Central memory CD4-positive, alpha-beta T cell (primary cell): ENCODE data around the gene USP33.
"Not testable (repeated sequence)": the region's sequence is repeated elsewhere in the genome, so short reads cannot be mapped to it uniquely, and the experiment has no call there.

Experiments used
- DNase-seq: peaks from one replicate; pipeline ENCODE4 v3.0.0; 2022
- total RNA-seq, 3 experiments: gene quantifications; one replicate each; lab custom pipeline; 2026; lab: John Stamatoyannopoulos, UW

Gene USP33
- total RNA-seq, result 104 to 191 (median 143) reads per million in 3 experiments

DNA sequence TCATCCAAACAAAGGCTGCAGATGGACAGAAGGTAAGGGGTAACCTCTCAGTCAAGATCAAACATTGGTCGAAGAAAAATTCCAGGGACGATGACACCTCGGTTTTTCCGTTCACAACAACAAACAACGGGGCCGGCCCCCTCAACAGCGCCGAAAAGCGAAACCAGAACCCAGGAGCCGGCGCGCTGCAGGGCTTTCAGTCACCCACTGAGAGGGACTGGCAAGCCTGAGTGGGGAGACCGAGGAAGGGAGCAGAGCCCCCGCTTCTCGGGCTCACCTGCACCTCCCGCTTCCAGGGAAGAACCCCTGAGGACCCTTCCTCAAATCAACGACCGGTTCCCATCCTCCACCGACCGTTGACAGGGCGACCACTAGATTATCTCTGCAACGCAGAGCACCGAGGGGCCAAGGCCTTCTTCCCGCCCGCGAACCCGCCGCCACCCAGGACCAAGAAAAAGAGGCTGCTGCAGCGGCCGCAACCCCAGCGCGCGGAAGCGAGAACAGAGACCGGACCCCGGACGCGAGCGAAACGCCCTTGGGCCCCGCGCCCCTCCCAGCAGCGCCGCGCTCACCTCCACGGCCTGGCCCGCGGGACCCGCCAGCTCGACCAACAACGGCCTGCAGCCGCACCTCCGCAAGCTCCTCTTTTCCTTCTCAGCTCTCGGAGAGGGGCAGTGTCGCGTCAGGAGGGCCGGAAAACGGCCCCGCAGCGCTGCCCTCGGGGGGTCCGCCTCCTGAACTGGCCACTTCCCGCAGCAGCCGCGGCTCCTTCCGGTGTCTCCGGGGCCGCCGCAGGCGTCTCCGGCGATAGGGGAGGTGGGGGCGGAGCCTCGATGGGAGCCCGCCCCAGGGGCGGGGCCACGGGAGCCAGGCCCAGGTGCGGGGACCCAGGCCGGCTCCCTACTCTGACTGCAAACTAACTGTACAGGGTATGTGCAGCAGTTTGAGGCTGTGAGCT, at the start of gene USP33:
TSS of gene USP33 (minus strand) at position 782 of the 958 bp plus-strand sequence. CDS start 18,155 bp downstream, outside the sequence.
- DNase-seq, result peak; percentile 87

DNA sequence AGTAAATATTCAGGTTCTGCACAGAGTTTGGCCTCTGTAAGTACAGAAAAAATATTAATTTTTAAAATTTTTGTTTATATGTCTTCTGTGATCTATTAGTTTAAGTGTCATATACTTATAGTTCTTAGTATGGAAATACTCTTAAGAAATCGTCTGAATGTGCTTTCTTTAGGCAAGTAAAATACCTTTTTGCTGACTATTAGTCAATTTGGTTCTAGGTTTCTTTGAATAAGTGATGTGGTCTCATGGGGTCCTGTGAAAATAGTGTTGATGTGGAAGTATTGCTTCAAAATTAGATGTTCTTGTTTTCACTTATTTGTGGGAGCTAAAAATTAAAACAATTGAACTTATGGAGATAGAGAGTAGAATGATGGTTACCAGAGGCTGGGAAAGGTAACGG, 43.7 kb upstream of the USP33 start:
- DNase-seq, result no peak

DNA sequence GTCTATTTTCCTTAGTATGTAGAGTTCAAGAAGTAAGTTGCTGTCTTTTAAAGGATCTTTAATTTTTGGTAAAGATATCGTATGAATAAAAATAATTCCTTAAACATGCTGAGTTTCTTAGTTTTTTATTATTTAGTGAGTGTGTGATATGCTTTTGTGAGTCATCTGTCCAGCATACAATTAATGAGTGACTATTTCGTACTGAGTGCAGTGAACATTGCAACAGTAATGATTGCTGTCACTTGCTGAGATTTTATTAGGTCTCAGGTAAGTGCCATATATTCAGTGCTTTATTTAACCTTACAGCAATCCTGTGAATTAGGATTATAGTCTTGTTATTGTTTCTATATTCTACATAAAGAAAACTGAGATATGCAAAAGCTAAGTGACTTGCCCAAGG, 42.4 kb upstream of the USP33 start:
- DNase-seq, result no peak

DNA sequence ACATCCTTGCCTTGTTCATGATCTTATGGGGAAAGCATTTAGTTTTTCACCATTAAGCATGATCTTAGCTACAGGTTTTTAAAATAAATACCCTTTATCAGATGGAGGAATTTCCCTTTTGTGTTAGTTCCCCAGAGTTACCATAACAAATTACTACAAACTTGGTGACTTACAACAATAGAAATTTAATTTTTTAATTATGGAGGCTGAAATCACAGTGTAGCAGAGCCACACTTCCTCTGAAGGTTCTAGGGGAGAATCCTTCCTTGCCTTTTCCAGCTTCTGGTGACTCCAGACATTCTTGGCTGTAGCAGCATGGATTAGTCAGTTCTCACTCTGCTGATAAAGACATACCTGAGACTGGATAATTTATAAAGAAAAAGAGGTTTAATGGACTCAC, 38.3 kb upstream of the USP33 start:
- DNase-seq, result no peak

DNA sequence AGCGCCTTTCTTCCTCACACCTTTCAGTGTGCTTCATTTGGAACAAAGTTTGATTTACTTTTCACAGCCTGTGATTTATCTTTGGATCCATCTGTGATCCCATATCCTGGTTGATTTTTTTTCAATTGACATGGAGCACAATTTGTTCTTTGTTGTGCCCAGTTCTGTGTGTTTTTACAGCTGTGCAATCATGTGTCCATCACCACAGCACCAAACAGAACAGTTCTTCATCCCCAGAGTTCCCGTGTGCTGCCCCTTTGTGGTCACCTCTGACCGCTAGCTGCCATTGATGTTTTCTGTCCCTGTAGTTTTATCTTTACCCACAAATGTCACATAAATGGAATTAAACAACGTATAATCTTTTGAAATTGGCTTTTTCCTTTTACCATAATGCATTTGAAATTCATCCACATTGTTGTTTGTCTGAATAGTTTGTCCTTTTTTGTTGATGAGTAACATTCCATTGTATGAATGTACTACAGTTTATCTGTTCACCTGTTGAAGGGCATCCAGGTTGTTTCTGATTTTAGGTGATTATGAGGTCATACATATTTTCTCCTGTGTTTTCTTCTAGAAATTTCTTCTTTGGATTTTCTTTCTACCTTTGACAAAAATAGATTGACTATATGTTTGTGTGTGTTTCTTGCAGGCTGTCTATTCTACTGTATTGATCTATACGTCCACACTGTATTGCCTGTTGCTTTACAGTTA, 37.2 kb upstream of the USP33 start:
- DNase-seq, result no peak

DNA sequence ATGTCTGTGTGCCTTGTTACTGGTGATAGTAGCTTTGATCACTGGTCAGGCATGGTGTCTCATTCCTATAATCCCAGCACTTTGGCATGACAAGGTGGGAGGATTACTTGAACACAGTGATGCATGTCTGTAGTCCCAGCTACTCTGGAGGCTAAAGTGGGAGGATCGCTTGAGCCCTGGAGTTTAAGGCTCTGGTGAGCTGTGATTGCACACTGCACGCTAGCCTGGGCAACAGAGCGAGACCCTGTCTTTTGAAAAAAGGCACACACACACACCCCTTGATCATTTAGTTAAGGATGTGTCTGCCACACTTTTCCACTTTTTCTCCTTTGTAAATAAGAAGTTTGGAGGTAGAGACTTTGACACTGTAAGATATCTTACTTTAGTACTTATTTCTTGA, 34.9 kb upstream of the USP33 start:
- DNase-seq, result no peak

DNA sequence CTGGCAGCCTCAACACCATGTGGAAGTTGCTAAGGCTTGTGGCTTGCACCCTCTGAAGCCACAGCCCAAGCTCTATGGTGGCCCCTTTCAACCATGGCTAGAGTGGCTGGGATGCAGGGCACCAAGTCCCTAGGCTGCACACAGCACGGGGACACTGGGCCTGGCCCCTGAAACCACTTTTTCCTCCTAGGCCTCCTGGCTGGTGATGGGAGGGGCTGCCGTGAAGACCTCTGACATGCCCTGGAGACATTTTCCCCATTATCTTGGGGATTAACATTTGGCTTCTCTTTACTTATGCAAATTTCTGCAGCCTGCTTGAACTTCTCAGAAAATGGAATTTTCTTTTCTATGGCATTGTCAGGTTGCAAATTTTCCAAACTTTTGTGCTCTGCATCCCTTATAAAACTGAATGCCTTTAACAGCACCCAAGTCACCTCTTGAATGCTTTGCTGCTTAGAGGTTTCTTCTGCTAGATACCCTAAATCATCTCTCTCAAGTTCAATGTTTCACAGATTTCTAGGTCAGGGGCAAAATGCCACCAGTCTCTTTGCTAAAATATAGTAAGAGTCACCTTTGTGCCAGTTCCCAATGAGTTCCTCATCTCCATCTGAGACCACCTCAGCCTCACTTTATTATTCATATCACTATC, 26.6 kb upstream of the USP33 start:
- not testable (repeated sequence) for DNase-seq

DNA sequence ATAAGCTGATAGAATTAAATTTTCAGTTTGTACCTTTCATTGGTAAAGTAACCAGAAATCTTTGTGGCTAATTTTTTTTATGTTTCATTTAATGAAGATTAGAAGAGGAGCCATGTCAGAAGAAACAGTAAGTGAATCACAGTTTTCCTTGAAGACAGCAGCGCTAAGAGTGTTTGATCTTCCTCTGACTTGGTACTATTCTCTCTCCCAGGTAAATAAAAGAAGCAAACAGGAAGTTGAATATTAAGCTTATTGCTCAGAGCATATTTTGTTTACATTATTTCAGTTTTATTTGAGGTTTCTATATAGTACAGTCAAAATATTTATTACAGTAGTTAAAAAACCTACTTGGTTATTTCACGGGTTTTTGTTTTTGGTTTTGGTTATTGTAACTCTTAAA, 23.5 kb upstream of the USP33 start:
- DNase-seq, result no peak

DNA sequence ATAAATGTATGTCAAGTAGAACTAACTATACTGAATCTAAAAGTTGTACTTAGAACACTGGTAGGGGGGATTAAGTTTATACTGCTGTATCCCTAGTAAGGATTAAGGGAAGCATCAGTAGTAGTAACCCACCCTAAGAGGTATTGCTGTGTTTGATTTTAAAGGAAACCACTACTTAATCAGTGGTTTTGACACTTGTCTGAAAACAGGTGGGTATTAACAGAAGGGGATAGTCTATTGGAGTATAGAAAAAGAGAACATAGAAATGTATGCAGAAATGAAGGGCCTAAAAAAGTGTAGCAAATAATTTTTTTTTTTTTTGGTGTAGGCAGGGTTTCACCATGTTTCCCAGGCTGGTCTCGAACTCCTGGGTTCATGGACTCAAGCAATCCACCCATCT, 22.0 kb upstream of the USP33 start:
- no peak for DNase-seq

DNA sequence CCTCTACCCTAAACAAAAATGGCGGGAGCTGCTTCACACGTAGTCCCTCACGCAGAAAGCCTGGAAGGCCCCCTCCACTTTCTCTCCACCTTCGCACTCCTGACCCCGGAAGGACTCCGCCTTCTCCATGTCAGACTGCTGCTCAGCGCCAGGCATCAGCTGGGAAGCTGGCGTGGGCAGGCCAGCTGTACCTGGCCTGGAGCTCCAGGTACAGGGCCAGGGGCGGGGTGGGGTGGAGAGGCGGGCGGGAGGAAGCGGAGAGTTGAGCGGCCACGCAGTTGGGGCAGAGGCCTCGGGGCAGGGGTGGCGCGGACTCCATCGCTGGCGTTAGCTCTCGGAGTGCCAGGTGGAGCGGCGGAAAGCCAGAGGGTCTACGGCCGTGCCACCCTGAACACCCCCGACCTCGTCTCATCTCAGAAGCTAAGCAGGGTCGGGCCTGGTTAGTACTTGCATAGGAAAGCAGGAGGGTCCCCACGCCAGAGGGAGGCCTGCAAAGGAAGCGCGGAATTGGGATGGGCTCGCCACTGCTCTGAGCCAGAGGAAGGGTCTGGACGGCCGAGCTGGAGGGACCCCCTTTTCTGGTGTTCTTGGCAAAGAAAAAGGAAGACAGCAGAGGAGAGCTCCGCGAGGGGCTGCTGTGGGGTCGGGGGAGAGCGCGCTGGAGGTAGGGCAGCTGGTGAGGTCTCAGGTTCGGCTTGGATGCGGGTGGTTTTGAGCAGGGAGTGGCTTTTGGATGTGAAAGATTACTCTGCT, 20.1 kb upstream of the USP33 start, which contains the start of gene MIGA1:
TSS of gene MIGA1 (plus strand) at position 121 of the 753 bp plus-strand sequence. CDS start 3,604 bp downstream, outside the sequence.
- peak; percentile 86 for DNase-seq

DNA sequence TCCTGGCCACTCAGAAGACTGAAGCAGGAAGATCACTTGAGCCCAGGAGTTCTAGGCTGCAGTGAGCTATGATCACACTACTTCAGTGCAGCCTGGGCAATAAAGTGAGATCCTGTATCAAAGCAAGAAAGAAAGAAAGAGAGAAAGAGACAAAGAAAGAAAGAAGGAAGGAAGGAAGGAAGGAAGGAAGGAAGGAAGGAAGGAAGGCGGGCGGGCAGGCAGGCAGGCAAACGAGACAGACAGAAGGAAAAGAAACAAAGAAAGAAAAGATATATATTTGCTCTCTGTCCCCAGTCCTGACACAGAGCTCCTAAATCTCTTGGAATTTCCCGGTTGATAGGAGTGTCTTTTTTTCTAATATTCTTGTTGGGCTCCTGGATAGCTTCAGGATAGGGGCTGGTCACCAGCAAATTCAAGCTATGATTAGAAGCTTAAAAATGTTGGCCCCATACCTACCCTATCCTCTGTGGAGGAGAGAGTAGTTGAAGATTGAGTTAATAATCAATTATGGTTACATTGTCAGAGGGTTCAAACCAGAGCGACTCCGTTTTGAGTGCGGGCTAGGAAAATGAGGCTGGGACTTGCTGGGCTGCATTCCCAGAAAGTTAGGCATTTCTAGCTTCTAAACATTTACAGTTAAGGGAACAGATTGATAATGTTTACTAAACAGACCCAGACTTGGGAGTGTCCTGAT, 16.5 kb upstream of the USP33 start:
- DNase-seq, result no peak

DNA sequence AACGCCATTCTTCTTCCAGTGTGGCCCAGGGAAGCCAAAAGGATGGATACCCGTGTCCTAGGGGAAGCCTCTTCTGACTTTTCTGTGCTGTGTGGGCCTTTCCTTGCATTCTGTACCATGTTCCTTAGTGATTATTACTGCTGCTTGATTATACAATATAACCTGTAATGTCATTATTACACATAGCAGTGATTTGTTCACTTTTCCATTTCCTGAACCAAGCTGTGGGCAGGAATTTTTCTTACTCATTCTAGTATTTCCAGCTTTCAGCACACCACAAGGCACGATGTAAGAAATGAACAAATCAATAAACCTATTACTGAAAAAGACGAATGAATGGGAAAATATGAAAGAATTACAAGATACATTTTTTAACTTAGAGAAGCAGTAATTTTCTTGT, 8.4 kb upstream of the USP33 start:
- DNase-seq, result no peak

DNA sequence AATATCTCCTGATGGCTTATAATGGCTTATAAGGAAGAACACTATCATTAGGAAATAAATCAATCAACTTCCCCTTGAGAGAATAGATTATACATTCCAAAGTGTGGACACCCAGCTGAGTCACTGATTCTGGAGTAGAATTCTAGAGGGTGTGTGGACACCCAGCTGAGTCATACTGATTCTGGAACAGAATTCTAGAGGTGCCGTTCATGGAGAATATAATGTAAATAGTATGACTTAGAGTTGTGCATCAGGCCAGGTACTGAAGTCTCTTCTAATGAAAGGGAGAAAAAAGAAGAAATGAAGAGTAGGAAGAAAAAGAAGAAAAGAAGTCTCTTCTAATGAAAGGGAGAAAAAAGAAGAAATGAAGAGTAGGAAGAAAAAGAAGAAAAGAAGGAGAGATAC, 2.4 kb upstream of the USP33 start:
- DNase-seq, result no peak

DNA sequence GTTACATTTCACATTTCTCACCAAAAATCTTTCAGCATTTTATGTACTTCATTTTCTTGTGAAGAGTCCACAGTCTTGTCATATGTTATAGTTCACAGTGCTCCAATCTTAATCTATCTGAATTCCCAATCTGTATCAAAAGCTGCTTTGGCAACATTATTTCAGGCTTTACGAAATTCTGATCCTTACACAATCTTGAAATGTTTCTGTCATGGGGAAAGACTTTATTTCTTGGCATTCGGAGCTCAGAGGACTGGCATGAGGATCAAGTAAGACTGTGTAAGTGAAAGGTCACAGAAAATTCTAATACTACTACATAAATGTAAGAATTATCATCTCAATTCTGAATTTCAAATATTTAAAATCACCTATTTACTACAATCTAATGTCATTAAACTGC, 2.0 kb downstream of the USP33 start:
- no peak for DNase-seq

DNA sequence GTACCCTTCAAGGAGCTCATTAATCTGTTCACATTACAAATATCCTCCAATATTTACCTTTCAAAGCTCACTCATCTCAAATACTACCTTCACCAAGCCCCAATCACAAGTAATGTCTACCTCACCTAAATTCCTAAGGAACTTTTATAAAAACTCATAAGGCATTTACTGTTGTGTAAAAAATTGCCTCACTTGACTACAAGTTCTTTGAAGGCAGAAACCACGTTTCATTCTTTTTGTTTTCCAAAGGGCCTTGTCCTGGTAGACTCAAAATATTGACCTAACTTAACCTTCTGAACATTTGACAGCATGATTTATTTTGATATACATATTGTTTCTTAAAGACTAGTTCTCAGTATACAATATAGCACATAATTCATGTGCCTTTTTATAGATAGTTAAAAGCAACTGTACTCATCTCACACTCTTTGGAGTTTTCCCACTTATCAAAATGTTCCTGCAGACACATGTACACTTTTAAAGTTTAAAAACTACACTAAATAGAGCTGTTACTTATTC, 2.5 kb downstream of the USP33 start:
- DNase-seq, result no peak

DNA sequence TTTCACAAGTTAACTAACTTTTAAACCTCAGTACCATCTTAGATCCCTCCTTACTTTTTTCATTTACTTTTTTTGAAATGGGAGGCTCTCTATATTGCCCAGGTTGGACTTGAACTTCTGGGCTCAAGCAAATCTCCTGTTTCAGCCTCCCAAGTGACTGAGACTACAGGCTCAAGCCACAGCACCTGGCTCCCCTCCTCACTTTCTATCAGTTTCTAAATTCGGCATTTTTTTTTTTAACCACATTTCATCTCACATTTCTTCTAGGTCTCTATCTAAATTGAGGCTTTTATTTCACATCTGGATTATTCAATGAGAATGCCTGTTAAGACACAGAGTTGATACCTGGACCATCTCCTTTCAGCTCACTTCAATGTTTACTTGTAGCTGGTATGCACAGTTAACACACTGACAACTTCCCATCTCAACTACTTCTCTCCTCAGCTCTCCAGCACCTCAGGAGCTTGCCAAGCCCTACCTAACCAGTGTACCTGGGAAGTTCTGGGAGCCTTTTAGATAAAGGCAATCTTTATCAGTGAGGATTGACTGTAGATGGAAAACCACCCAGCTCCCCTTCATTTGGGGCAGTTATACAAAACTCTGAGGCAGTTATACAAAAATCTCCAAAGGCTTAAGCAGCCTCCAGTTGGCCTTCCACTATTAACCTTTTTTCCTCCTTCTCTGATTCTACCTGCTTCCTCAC, 3.4 kb downstream of the USP33 start:
- DNase-seq, result no peak

DNA sequence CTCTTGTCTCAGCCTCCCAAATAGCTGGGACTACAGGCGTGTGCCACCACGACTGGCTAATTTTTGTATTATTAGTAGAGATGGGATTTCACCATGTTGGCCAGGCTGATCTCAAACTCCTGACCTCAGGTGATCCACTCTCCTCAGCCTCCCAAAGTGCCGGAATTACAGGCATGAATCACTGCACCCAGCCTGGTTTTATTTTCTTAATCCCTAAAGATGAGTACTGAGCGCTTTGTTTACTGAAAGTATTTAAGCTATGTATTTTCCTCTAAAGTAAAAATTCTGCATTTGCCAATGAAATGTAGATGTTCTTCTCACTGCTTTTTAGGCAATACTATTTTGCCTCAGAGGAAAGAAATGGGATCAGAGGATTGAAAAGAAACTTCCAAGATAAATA, 10.2 kb downstream of the USP33 start:
- not testable (repeated sequence) for DNase-seq

DNA sequence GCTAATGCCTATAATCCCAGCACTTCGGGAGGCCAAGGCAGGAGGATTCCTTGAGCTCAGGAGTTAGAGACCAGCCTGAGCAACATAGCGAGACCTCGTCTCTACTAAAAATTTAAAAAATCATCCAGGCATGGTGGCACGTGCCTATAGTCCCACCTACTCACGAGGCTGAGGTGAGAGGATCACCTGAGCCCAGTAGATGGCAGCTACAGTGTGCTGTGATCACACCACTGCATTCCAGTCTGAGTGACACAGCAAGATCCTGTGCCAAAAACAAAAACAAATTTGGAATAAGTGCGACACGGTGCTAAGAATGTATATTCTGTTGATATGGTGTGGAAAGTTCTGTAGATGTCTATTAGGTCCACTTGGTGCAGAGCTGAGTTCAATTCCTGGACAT, 15.1 kb downstream of the USP33 start:
- DNase-seq, result no peak

DNA sequence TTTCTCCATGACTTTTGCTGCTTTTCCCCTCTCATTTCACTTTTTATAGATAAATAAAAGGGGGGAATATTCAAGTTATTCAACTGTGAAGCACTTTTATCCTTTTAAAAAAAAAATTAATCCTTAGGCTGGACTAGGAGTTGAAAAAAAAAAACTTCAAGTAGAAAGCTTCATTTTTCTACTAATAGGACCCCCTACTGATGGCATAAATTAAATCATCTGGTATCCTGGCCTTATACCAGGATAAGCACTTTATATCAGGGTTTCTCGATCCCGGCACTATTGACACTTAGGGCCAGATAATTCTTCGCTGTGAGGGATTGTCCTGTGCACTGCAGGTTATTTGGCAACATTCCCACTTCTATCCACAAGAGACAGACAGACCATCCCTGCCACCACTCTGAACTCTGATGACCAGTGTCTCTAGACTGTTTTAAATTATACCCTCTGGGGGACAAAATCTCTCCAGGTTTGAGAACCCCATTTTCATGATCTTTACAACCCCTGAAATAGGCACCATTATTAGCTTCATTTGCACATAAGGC, 17.6 kb downstream of the USP33 start:
- DNase-seq, result no peak

DNA sequence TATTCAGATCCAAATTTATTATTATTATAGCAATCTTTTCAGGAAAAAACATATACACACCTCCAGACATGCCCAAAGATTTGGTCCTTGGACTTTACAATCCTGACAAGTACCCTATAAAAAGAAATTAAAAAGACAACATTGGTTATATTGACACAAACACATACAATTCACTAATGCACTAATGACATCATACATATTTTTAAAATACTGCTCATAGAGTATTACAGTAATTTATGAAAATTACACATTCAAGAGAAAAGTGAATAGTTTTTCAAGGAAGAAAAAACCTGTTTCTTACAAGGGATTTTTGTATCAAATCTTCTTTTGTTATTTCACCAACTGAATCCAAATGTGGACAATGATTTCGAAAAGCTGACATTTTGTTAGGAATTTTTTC, 18.3 kb downstream of the USP33 start:
- no peak for DNase-seq

DNA sequence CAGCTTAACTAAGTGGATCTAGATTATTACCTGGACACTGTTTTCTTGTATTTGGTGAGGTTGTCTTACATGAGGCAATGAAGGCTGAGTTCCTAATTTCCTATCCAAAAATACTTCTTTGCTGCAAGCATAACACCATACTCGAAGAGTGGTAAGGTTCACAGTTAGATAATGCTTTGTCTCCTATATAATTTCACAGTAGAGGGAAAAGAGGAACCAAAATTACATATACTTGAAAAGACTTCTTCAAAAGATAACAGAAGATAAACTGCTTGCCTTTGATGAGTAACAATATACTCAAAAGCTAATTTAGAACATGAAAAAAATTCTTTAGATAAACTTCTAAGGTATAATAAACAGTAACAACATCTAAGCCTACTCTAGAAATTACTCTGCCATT, 20.4 kb downstream of the USP33 start:
- DNase-seq, result no peak
